MM.1S (cell line): ENCODE results near the gene PATZ1.

Experiments used
- DNase-seq: peaks from one replicate; pipeline ENCODE4 v3.0.0-alpha.2; 2015
- H2AFZ ChIP-seq: fragments of 300-600 bp; sonication (generic); 2 replicates; pipeline ENCODE4 v1.6.0; 2016; ENCODE audit warnings: antibody characterized with exemption, low read length
- H3F3A ChIP-seq: fragments of 300-600 bp; sonication (generic); 2 replicates; pipeline ENCODE4 v1.6.1; 2016; ENCODE audit warnings: mild to moderate bottlenecking, antibody characterized with exemption, low read length, moderate library complexity, mixed read lengths; ENCODE audit not compliant: insufficient read depth
- H3K27ac ChIP-seq: fragments of 300-600 bp; sonication (generic); 2 replicates; pipeline ENCODE4 v1.5.1; 2016; ENCODE audit warnings: mild to moderate bottlenecking, low read length
- H3K27me3 ChIP-seq: fragments of 300-600 bp; sonication (generic); replicated peaks from 2 replicates; pipeline ENCODE4 v1.6.0; 2016; ENCODE audit warnings: low read length; ENCODE audit not compliant: insufficient read depth
- H3K36me3 ChIP-seq: fragments of 300-600 bp; sonication (generic); replicated peaks from 2 replicates; pipeline ENCODE4 v1.6.1; 2016; ENCODE audit warnings: mild to moderate bottlenecking, low read length, mixed read lengths; ENCODE audit not compliant: insufficient read depth
- H3K4me1 ChIP-seq: fragments of 300-600 bp; sonication (generic); 2 replicates; pipeline ENCODE4 v1.6.1; 2016; ENCODE audit warnings: low read length, mixed read lengths
- H3K4me2 ChIP-seq: fragments of 300-600 bp; sonication (generic); 2 replicates; pipeline ENCODE4 v1.6.0; 2016; ENCODE audit warnings: low read depth, low read length
- H3K4me3 ChIP-seq: fragments of 300-600 bp; sonication (generic); 2 replicates; pipeline ENCODE4 v1.5.1; 2016; ENCODE audit warnings: low read length, mixed read lengths
- H3K79me2 ChIP-seq: fragments of 300-600 bp; sonication (generic); 2 replicates; pipeline ENCODE4 v1.6.1; 2016; ENCODE audit warnings: mixed run types, low read length, mixed read lengths
- H3K9ac ChIP-seq: fragments of 300-600 bp; sonication (generic); 2 replicates; pipeline ENCODE4 v1.6.1; 2016; ENCODE audit warnings: low read length, mixed read lengths
- H3K9me2 ChIP-seq: fragments of 300-600 bp; sonication (generic); replicated peaks from 2 replicates; pipeline ENCODE4 v1.6.1; 2016; ENCODE audit warnings: mild to moderate bottlenecking, low read length, mixed read lengths; ENCODE audit not compliant: insufficient read depth
- H3K9me3 ChIP-seq: fragments of 300-600 bp; sonication (generic); replicated peaks from 2 replicates; pipeline ENCODE4 v1.6.1; 2016; ENCODE audit warnings: mild to moderate bottlenecking, low read length, mixed read lengths; ENCODE audit not compliant: insufficient read depth
- H4K20me1 ChIP-seq: fragments of 300-600 bp; sonication (generic); 2 replicates; pipeline ENCODE4 v1.6.1; 2016; ENCODE audit warnings: mild to moderate bottlenecking, low read length, moderate library complexity, mixed read lengths; ENCODE audit not compliant: insufficient read depth
- EZH2 ChIP-seq: fragments of 300-600 bp; sonication (generic); optimal IDR thresholded peaks from 2 replicates; pipeline ENCODE3; 2017; ENCODE audit warnings: low read depth, mild to moderate bottlenecking, antibody characterized with exemption, low read length, mixed read lengths
- EZH2phosphoT487 ChIP-seq: fragments of 300-600 bp; sonication (generic); IDR thresholded peaks from 2 replicates; pipeline ENCODE4 v1.6.1; 2018; ENCODE audit warnings: antibody characterized with exemption, low read length
- TF ChIP-seq, protein P1 (sequence below): fragments of 300-600 bp; sonication (generic); IDR thresholded peaks from 2 replicates; pipeline ENCODE4 v1.5.1; 2016; ENCODE audit warnings: antibody characterized with exemption, low read length, mixed read lengths

Gene PATZ1

GRCh38 chr22:31277741-31278140 lies 68.4 kb downstream of the PATZ1 start:
- DNase-seq = no peak
- H4K20me1 ChIP-seq = no peaks in the 10 kb centered on the region
- H3F3A ChIP-seq = no peaks in the 10 kb centered on the region
- H3K79me2 ChIP-seq = no peaks in the 10 kb centered on the region
- H3K4me3 ChIP-seq = no peak overlapping the region
- no peak overlapping the region for H3K4me2 ChIP-seq
- H3K36me3 ChIP-seq = peaks cover 4% of the 10 kb centered on the region; the same call in 1 of the 2 replicates
- no peak overlapping the region for H2AFZ ChIP-seq
- H3K9me2 ChIP-seq = no peaks in the 10 kb centered on the region
- no peaks in the 10 kb centered on the region for H3K9me3 ChIP-seq
- TF ChIP-seq EZH2phosphoT487 = no peak
- TF ChIP-seq, protein P1, sequence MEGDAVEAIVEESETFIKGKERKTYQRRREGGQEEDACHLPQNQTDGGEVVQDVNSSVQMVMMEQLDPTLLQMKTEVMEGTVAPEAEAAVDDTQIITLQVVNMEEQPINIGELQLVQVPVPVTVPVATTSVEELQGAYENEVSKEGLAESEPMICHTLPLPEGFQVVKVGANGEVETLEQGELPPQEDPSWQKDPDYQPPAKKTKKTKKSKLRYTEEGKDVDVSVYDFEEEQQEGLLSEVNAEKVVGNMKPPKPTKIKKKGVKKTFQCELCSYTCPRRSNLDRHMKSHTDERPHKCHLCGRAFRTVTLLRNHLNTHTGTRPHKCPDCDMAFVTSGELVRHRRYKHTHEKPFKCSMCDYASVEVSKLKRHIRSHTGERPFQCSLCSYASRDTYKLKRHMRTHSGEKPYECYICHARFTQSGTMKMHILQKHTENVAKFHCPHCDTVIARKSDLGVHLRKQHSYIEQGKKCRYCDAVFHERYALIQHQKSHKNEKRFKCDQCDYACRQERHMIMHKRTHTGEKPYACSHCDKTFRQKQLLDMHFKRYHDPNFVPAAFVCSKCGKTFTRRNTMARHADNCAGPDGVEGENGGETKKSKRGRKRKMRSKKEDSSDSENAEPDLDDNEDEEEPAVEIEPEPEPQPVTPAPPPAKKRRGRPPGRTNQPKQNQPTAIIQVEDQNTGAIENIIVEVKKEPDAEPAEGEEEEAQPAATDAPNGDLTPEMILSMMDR = no peak
- no peak for TF ChIP-seq EZH2
- H3K4me1 ChIP-seq = no peaks in the 10 kb centered on the region
- H3K9ac ChIP-seq = no peak overlapping the region
- H3K27me3 ChIP-seq = no peaks in the 10 kb centered on the region
- no peak overlapping the region for H3K27ac ChIP-seq

- Histone ChIP-seq H3F3A (no peaks in the 10 kb centered on the region), H3K36me3 (peaks cover 4% of the 10 kb centered on the region; the same call in 1 of the 2 replicates), H2AFZ (no peak overlapping the region), H4K20me1 (no peaks in the 10 kb centered on the region), H3K27ac (no peak overlapping the region), H3K4me2 (no peak overlapping the region), H3K27me3 (no peaks in the 10 kb centered on the region), H3K4me3 (no peak overlapping the region), H3K79me2 (no peaks in the 10 kb centered on the region), H3K9ac (no peak overlapping the region), H3K4me1 (no peaks in the 10 kb centered on the region), H3K9me3 (no peaks in the 10 kb centered on the region), H3K9me2 (no peaks in the 10 kb centered on the region)
- TF ChIP-seq, protein P1 = no peak
- no peak for TF ChIP-seq EZH2
- no peak for TF ChIP-seq EZH2phosphoT487
- DNase-seq = no peak
Measured at GRCh38 chr22:31276426-31277167, 69.5 kb downstream of the PATZ1 start.
